ENCODE data around the gene IL23R.

The IL23R gene

DNA sequence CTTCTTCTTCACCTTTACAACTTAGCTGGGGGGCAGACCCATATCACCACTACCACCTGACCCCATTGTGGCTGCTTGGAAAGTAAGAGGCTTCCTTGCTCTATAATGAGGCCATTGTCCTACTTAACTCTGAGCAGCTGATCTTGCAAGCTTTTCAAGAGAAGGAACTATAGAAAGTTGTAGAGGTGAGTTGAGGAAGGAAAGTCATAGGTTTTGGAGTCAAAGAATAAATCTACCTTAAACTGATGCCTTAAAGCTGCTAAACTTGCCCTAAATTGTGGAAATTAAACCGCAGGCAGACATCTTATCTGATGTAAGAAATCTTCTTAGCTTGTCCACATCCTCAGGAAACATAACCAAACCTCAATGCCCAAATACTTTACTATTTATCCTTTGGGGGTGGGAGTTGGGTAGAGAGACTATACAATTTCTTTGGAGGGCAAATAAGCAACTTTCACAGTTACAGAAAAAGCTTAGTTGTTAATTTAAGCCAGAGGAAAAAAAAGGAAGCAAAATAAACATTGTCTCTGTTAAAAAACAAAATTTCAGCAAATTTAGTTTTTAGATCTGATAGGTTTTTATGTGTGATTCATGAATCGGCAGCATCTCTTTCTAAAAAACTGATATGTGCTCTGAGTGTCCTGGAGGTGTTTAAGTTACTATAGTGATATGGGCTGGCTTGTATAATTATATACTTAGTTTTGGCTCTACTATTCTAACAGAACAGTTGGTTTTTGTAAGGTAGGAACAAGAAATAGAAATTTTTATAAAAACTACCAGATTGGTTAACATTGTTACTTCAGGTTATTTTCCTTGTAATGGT lies 4.7 kb downstream of the IL23R start:
- H3K27me3 Mint-ChIP-seq: no peaks in the 10 kb centered on the region
- peaks cover 71% of the 10 kb centered on the region for H3K4me1 Mint-ChIP-seq (ENCODE audit: low read depth)
- H3K36me3 Mint-ChIP-seq: peaks cover 3% of the 10 kb centered on the region
- peaks cover 4% of the 10 kb centered on the region for H3K9me3 Mint-ChIP-seq (ENCODE audit: low read depth)
- peak overlapping the region; percentile 72 for H3K4me3 Mint-ChIP-seq
- peak overlapping the region; percentile 97 for H3K27ac Mint-ChIP-seq

DNA sequence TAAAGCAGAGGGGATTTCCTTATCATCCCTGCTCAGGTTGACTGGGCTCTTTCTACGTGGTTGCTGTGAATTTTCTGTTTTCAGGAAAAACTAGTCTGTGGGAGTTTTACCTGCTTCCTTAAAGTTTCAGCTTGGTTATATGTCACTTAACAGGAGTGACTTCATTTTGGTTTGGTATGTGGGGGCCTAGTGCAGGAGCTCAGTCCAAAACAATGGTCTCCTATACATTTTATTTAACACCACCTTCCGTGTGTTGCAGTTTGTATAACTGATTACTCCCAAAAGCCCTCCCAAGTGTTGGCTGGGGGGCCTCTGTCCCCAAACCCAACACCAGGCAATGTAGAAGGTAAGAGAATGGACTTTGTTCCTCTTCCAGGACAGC lies 5.3 kb downstream of the IL23R start:
- peaks cover 5% of the 10 kb centered on the region for H3K36me3 Mint-ChIP-seq
- H3K27me3 Mint-ChIP-seq: no peaks in the 10 kb centered on the region
- peaks cover 68% of the 10 kb centered on the region for H3K4me1 Mint-ChIP-seq (ENCODE audit: low read depth)
- H3K27ac Mint-ChIP-seq: peak overlapping the region; percentile 97
- H3K9me3 Mint-ChIP-seq (ENCODE audit: low read depth): peaks cover 4% of the 10 kb centered on the region
- peak overlapping the region; percentile 72 for H3K4me3 Mint-ChIP-seq

DNA sequence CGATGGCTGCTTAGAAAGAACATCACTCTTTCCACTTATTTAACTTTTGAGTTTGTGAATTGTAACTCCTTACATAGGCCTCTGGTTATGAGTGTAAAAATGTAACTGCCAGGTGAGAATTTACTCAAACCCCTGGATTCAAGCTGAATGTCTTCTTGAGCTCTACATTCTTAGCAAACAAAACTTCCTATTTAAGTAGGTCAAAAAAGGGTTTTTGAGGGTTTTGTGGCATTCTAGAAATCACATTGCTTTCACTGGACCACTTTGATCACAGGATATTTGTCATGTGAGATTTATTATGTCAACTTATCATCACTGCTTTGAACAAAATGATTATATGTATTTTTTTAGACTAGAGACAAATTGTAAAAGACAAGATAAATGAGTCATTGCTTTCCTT lies 5.7 kb downstream of the IL23R start:
- H3K27me3 Mint-ChIP-seq: no peaks in the 10 kb centered on the region
- peak overlapping the region; percentile 72 for H3K4me3 Mint-ChIP-seq
- peak overlapping the region; percentile 97 for H3K27ac Mint-ChIP-seq
- H3K4me1 Mint-ChIP-seq (ENCODE audit: low read depth): peaks cover 68% of the 10 kb centered on the region
- peaks cover 4% of the 10 kb centered on the region for H3K9me3 Mint-ChIP-seq (ENCODE audit: low read depth)
- H3K36me3 Mint-ChIP-seq: peaks cover 5% of the 10 kb centered on the region

DNA sequence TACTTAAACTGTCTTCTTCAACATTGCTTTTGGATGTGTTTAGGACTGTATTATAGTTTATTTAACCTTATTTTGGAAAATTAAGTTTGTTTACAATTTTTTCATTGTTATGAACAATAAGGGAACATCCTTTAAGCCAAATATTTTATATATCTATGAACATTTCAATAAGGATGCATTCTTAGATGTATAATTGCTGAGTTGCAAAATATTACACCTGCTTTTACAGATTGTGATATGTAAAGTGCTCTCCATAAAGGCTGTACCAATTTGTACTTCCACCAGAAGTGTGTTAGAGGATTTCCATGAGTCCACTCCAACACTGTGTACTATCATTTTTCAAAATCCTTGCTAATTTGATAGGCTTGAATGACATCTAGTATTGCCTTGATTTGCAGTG lies 7.7 kb downstream of the IL23R start:
- Mint-ChIP-seq H3K9me3 (ENCODE audit: low read depth) (peaks cover 4% of the 10 kb centered on the region), H3K27ac (peak overlapping the region; percentile 85), H3K4me3 (no peak overlapping the region), H3K27me3 (no peaks in the 10 kb centered on the region), H3K4me1 (ENCODE audit: low read depth) (peaks cover 67% of the 10 kb centered on the region), H3K36me3 (peaks cover 5% of the 10 kb centered on the region)

DNA sequence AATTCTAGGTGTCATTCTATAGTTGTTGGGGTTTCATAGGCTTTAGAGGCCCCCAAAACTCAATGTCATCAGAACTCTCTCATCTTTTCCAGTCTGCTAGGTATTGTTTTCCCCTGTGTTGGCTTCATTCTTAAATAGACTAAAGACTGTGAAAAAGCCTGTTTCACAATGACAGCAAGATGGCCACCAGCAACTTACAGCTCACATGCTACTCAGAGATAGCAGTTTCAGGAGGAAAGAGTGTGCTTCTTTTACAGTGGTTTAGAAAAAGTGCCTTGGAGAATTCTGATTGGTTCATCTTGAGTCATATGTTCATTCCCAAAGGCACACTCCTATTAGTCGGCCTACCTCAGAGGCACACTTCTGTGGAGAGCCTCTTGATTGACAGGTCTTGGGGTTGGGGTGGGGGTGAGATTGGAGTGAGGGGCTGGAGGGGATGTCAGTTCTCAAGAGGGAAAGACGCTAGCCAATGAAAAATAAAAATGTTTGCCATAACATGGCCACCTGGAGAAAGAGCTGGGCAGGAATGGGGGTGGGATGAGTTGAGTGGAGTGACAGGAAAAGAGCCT lies 8.5 kb downstream of the IL23R start:
- peaks cover 61% of the 10 kb centered on the region for H3K4me1 Mint-ChIP-seq (ENCODE audit: low read depth)
- no peaks in the 10 kb centered on the region for H3K27me3 Mint-ChIP-seq
- H3K27ac Mint-ChIP-seq: peak overlapping the region; percentile 93
- H3K9me3 Mint-ChIP-seq (ENCODE audit: low read depth): peaks cover 4% of the 10 kb centered on the region
- H3K4me3 Mint-ChIP-seq: peak overlapping the region; percentile 33
- H3K36me3 Mint-ChIP-seq: peaks cover 5% of the 10 kb centered on the region

GRCh38 chr1:67175530-67176087 lies 9.4 kb downstream of the IL23R start:
- Mint-ChIP-seq H3K36me3 (peaks cover 5% of the 10 kb centered on the region), H3K27ac (peak overlapping the region; percentile 93), H3K4me3 (no peak overlapping the region), H3K4me1 (ENCODE audit: low read depth) (peaks cover 57% of the 10 kb centered on the region), H3K27me3 (no peaks in the 10 kb centered on the region), H3K9me3 (ENCODE audit: low read depth) (peaks cover 4% of the 10 kb centered on the region)

DNA sequence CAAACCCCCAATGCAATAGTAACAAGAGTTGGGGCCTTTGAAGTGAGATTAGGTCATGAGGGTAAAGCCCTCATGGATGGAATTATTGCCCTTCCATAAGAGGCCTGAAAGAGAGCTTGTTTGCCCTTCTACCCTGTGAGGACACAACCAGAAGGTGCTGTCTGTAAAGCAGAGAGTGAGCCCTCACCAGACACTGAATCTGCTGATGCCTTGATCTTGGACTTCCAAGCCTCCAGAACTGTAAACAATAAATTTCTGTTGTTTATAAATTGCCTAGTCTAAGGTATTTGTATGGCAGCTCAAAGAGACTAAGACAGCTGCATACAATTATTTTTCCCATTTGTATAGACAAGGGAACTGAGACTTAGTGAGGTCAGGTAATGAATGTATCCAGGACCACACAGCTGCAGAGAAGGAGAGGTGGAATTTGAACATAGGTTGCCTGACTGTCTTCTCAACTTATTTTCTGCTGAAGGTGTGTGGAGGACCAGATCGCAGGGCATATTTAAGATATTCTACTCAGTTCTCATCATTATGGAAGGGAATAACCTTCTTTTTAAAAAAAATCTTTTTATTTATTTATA lies 18.7 kb downstream of the IL23R start:
- Mint-ChIP-seq H3K27ac (no peak overlapping the region), H3K4me1 (ENCODE audit: low read depth) (peaks cover 4% of the 10 kb centered on the region), H3K27me3 (no peaks in the 10 kb centered on the region), H3K4me3 (no peak overlapping the region), H3K9me3 (ENCODE audit: low read depth) (no peaks in the 10 kb centered on the region), H3K36me3 (no peaks in the 10 kb centered on the region)

DNA sequence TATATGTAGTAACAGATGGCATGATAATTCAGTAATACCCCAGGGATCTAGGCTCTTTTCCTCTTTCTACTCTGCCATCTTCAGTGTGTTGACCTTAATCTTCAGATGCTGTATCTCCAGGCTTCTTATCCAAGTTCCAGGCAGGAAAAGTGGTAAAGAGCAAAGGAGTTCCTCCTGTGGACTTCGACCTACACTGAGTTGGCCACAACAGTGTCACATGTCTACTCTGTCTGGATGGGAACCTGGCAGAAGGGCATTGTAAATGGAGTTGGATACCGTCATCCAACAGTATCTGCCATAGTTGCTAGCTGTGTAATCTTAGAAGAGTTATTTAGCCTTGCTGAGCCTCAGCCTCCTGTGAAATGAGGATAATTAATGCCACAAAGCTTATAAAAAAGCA lies 21.9 kb downstream of the IL23R start:
- Mint-ChIP-seq H3K27ac (no peak overlapping the region), H3K27me3 (no peaks in the 10 kb centered on the region), H3K4me3 (no peak overlapping the region), H3K9me3 (ENCODE audit: low read depth) (no peaks in the 10 kb centered on the region), H3K36me3 (no peaks in the 10 kb centered on the region), H3K4me1 (ENCODE audit: low read depth) (peaks cover 7% of the 10 kb centered on the region)

DNA sequence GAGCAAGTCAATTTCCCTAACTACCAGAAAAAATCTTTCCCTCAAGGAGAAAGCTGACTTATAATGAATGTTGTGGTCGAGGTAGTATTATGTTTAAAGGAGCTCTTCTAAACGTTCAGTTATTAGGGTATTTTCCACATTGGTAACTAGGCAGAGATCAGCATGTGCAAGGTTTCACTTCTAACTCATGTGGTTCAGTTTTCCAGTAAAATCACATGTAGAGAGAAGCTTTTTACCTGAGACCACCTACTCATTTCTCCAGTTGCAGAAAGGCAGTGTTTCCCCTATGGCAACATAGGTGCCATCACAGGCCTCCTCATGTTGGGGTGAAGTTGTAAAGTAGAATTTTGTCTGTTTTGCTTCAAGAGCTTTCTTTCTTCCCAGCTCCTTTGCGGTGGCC lies 23.7 kb downstream of the IL23R start:
- Mint-ChIP-seq H3K27me3 (no peaks in the 10 kb centered on the region), H3K4me1 (ENCODE audit: low read depth) (peaks cover 7% of the 10 kb centered on the region), H3K36me3 (no peaks in the 10 kb centered on the region), H3K4me3 (no peak overlapping the region), H3K27ac (peak overlapping the region; percentile 72), H3K9me3 (ENCODE audit: low read depth) (no peaks in the 10 kb centered on the region)

DNA sequence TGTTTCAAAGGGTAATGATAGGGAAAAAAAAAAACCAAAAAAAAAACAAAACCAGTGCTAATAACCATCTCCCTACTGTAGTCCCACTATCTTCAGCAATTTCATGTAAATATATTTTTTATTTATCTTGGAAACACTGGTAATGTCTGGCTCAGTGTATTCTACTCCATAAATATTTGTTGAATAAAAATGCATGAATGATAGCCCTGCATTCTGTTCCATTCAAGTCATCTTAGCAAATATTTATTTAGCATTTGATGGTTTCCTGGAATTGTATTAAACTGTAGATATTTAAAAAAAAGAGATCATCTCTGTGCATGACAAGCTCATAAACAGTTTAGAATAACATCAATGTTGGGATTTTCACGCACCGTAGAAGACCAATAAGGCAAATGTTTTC lies 24.2 kb downstream of the IL23R start:
- peak overlapping the region; percentile 72 for H3K27ac Mint-ChIP-seq
- no peaks in the 10 kb centered on the region for H3K9me3 Mint-ChIP-seq (ENCODE audit: low read depth)
- peaks cover 10% of the 10 kb centered on the region for H3K4me1 Mint-ChIP-seq (ENCODE audit: low read depth)
- no peak overlapping the region for H3K4me3 Mint-ChIP-seq
- H3K36me3 Mint-ChIP-seq: no peaks in the 10 kb centered on the region
- H3K27me3 Mint-ChIP-seq: no peaks in the 10 kb centered on the region

GRCh38 chr1:67190942-67191341 lies 24.7 kb downstream of the IL23R start:
- H3K9me3 Mint-ChIP-seq (ENCODE audit: low read depth): no peaks in the 10 kb centered on the region
- H3K4me1 Mint-ChIP-seq (ENCODE audit: low read depth): peaks cover 14% of the 10 kb centered on the region
- no peaks in the 10 kb centered on the region for H3K27me3 Mint-ChIP-seq
- H3K36me3 Mint-ChIP-seq: no peaks in the 10 kb centered on the region
- no peak overlapping the region for H3K27ac Mint-ChIP-seq
- H3K4me3 Mint-ChIP-seq: no peak overlapping the region

DNA sequence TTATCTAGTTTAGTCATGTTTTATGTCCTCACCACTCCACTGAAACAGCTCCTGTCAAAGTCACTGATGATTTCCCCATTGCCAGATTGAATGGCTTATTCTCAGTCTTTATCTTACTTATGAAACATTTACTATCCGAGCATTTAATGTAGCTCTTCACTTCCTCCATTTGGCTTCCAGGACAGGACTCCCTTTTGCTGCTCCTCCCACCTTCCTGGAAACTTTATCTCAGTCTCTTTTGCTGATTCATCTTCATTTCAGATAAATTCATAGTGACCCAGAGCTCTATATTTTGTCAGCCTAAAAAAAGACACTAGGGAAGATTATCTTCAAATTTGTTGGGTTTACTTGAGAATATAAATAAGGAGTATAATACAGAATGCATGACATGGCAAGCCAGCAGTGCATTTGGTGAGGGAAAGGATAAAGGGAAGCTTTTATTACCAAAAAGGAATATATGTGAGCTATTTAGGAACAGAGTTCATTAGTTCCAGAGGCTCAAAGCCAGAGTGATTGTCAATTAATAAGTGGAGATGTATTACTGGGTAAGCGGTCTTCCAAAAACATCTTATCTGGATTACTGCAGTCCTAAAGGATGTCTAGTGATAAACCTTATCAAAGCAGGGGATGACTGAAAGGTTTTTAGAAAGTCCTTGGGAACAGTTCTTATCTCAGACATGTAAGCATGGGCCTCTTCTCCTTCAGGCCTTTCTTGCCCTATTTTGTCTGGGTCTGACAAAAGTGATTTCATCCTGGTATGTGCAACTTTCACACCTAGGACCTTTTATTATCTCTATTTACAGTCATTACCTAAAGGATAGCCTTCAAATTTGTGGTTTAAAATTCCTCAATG lies 25.6 kb downstream of the IL23R start:
- Mint-ChIP-seq H3K4me3 (no peak overlapping the region), H3K27ac (no peak overlapping the region), H3K36me3 (peaks cover 2% of the 10 kb centered on the region)

DNA sequence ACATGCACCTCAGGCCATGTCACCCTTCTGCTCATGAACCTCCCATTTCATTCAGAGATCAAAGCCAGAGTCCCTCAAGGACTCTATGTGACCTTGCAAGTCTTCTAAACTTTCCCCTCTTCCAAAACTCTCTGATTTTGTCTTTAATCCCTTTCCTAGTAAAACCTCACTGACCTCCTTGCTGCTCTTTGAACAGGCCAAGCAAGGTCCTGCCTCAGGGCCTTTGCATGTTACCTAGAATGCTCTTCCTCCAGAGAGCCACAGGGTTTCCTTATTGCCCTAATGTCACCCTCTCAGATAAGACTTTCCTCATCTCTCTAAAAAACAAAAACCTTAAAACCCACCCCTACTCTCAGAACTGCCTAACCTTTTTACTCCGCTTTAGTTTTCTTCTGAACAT lies 26.6 kb downstream of the IL23R start:
- H3K9me3 Mint-ChIP-seq (ENCODE audit: low read depth): no peaks in the 10 kb centered on the region
- no peak overlapping the region for H3K27ac Mint-ChIP-seq
- no peak overlapping the region for H3K4me3 Mint-ChIP-seq
- H3K36me3 Mint-ChIP-seq: peaks cover 6% of the 10 kb centered on the region
- H3K4me1 Mint-ChIP-seq (ENCODE audit: low read depth): peaks cover 16% of the 10 kb centered on the region
- no peaks in the 10 kb centered on the region for H3K27me3 Mint-ChIP-seq

More for the DNA sequence above, 25.6 kb downstream of the IL23R start:
- peaks cover 15% of the 10 kb centered on the region for H3K4me1 Mint-ChIP-seq (ENCODE audit: low read depth)
- no peaks in the 10 kb centered on the region for H3K9me3 Mint-ChIP-seq (ENCODE audit: low read depth)
- no peaks in the 10 kb centered on the region for H3K27me3 Mint-ChIP-seq

DNA sequence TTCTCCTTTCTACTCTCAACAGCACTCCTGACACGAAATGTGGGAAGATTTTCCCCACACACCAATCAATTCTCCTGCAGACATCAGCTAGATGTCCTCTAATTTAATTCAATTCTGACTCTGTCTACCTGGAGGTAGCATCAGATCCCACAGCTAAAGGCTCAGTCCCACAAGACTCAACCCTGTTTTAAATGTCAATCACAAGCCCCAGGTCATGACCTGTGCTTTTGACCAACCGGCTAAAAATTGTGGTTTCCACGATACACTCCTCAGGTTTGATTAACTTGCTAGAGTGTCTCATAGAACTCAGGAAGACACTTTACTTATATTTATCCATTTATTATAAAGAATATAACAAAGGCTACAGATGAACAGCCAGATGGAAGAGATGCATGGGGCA lies 27.4 kb downstream of the IL23R start:
- Mint-ChIP-seq H3K27me3 (no peaks in the 10 kb centered on the region), H3K4me1 (ENCODE audit: low read depth) (peaks cover 16% of the 10 kb centered on the region), H3K36me3 (peaks cover 6% of the 10 kb centered on the region), H3K9me3 (ENCODE audit: low read depth) (no peaks in the 10 kb centered on the region), H3K27ac (no peak overlapping the region), H3K4me3 (no peak overlapping the region)
